Activated CD8-positive, alpha-beta memory T cell treated with anti-CD3 and anti-CD28 coated beads, Interleukin-2, amount 50 U/mL, for 1 hour (primary cell): Measurements from ENCODE around the gene SIGLEC11.
"Not testable (repeated sequence)": the region's sequence is repeated elsewhere in the genome, so short reads cannot be mapped to it uniquely, and the experiment has no call there.

Experiments used
- DNase-seq: peaks from one replicate; pipeline ENCODE4 v3.0.0-alpha.2; 2020; ENCODE audit errors: extremely low read depth

Gene SIGLEC11

GRCh38 chr19:49950956-49951526 is 9.9 kb downstream of the SIGLEC11 start:
- DNase-seq, result no peak

- DNase-seq, result no peak
These were observed 10.4 kb downstream of the SIGLEC11 start for GRCh38 chr19:49950590-49950948.

GRCh38 chr19:49949742-49950589 is 11.0 kb downstream of the SIGLEC11 start:
- no peak for DNase-seq

GRCh38 chr19:49946415-49946814 is 14.6 kb downstream of the SIGLEC11 start:
- DNase-seq, result no peak

- DNase-seq, result not testable (repeated sequence)
These were observed 16.4 kb downstream of the SIGLEC11 start for GRCh38 chr19:49944567-49944966.

- no peak for DNase-seq
These were observed 20.5 kb downstream of the SIGLEC11 start for GRCh38 chr19:49940482-49940791.

GRCh38 chr19:49939721-49940481 is 21.1 kb downstream of the SIGLEC11 start:
- no peak for DNase-seq

GRCh38 chr19:49938662-49939061 is 22.3 kb downstream of the SIGLEC11 start:
- DNase-seq, result no peak

- peak; percentile 34 for DNase-seq
These were observed 23.1 kb downstream of the SIGLEC11 start for GRCh38 chr19:49937750-49938381.

GRCh38 chr19:49936549-49936948 is 24.4 kb downstream of the SIGLEC11 start:
- DNase-seq, result no peak

- no peak for DNase-seq
These were observed 27.3 kb downstream of the SIGLEC11 start for GRCh38 chr19:49933643-49934042.

- no peak for DNase-seq
These were observed 28.2 kb downstream of the SIGLEC11 start for GRCh38 chr19:49932731-49933131.

GRCh38 chr19:49932041-49932451 is 28.9 kb downstream of the SIGLEC11 start:
- no peak for DNase-seq

GRCh38 chr19:49931293-49932040 is 29.5 kb downstream of the SIGLEC11 start:
- DNase-seq, result no peak

- DNase-seq, result no peak
These were observed 30.4 kb downstream of the SIGLEC11 start for GRCh38 chr19:49930483-49931011.

- peak; percentile 90 for DNase-seq
These were observed 31.1 kb downstream of the SIGLEC11 start for GRCh38 chr19:49929611-49930482.

GRCh38 chr19:49929121-49929610 is 31.8 kb downstream of the SIGLEC11 start, which contains the start of the genes ATF5 and NUP62:
TSS of gene ATF5 (plus strand) at chr19:49929205. CDS start at chr19:49930851, 1,646 bp downstream.
TSS of gene NUP62 (minus strand) at chr19:49929504. CDS start at chr19:49909807, 19,697 bp downstream.
- DNase-seq, result peak; percentile 87

- no peak for DNase-seq
These were observed 33.3 kb downstream of the SIGLEC11 start for GRCh38 chr19:49927526-49928264.

GRCh38 chr19:49926515-49926914 is 34.5 kb downstream of the SIGLEC11 start:
- DNase-seq, result no peak
